GM03348 (cell line): Measurements from ENCODE around the gene PTRH2.
"Not testable (repeated sequence)": the region's sequence is repeated elsewhere in the genome, so short reads cannot be mapped to it uniquely, and the experiment has no call there.

ENCODE experiments used
- DNase-seq: peaks from one replicate; pipeline ENCODE4 v3.0.0; 2012; ENCODE audit warnings: low spot score

The PTRH2 gene

GRCh38 chr17:59669411-59669810 lies 37.8 kb downstream of the PTRH2 start:
- DNase-seq = no peak

- peak; percentile 65 for DNase-seq
Measured at GRCh38 chr17:59668816-59669215, 38.4 kb downstream of the PTRH2 start.

GRCh38 chr17:59666235-59666634 lies 41.0 kb downstream of the PTRH2 start:
- no peak for DNase-seq

- not testable (repeated sequence) for DNase-seq
Measured at GRCh38 chr17:59656624-59657023, 50.6 kb downstream of the PTRH2 start.

- peak; percentile 25 for DNase-seq
Measured at GRCh38 chr17:59652119-59652518, 55.1 kb downstream of the PTRH2 start.

- no peak for DNase-seq
Measured at GRCh38 chr17:59651346-59651745, 55.9 kb downstream of the PTRH2 start.

- DNase-seq = no peak
Measured at GRCh38 chr17:59650642-59651041, 56.6 kb downstream of the PTRH2 start.

GRCh38 chr17:59649886-59650285 lies 57.3 kb downstream of the PTRH2 start:
- no peak for DNase-seq
